HL-60 (cell line): ENCODE measurements around the gene DBI.

Experiments
- DNase-seq, 2 experiments: peaks; one replicate each; pipeline ENCODE4 v3.0.0-alpha.2; 2010 to 2020; ENCODE audit warnings: low read depth in 1 of 2, low spot score in 1 of 2
- H3K27ac ChIP-seq: fragments of 250-450 bp; sonication (Bioruptor Pico); replicated peaks from 2 replicates; pipeline ENCODE4 v1.5.1; 2020; ENCODE audit warnings: mild to moderate bottlenecking, moderate library complexity
- H3K27me3 ChIP-seq: fragments of 250-450 bp; sonication (Bioruptor Pico); 2 replicates; pipeline ENCODE4 v1.5.1; 2021; ENCODE audit warnings: mild to moderate bottlenecking, moderate library complexity; ENCODE audit not compliant: insufficient read depth, poor library complexity, severe bottlenecking
- H3K4me3 ChIP-seq: replicated peaks from 2 replicates; pipeline ENCODE4 v1.5.1; 2011; ENCODE audit warnings: mild to moderate bottlenecking, control low read depth, low read length; ENCODE audit not compliant: insufficient read depth
- GABPA ChIP-seq: IDR thresholded peaks from 2 replicates; pipeline ENCODE4 v1.6.1; 2012; ENCODE audit warnings: low read depth
- POLR2AphosphoS5 ChIP-seq: IDR thresholded peaks from 2 replicates; pipeline ENCODE4 v1.6.1; 2012; ENCODE audit warnings: low read depth
- REST ChIP-seq: IDR thresholded peaks from 2 replicates; pipeline ENCODE4 v1.6.1; 2012; ENCODE audit warnings: low read depth; ENCODE audit not compliant: insufficient replicate concordance
- SPI1 ChIP-seq: IDR thresholded peaks from 2 replicates; pipeline ENCODE4 v1.6.1; 2012; ENCODE audit warnings: low read depth, mild to moderate bottlenecking, borderline replicate concordance
- TF ChIP-seq, protein P1 (sequence below): IDR thresholded peaks from one replicate; pipeline ENCODE4 v1.5.1; 2011; ENCODE audit warnings: low read length, control low read depth, inconsistent platforms; ENCODE audit not compliant: insufficient read depth

The DBI gene

GRCh38 chr2:119352357-119352756, 14.4 kb upstream of the DBI start:
- no peak overlapping the region for H3K27ac ChIP-seq
- no peaks in the 10 kb centered on the region for H3K27me3 ChIP-seq
- TF ChIP-seq SPI1 (peak; percentile 58; the same call in 1 of the 2 replicates), REST (no peak), GABPA (no peak), POLR2AphosphoS5 (no peak)
- H3K4me3 ChIP-seq, result no peak overlapping the region
- no peak for DNase-seq

DNA sequence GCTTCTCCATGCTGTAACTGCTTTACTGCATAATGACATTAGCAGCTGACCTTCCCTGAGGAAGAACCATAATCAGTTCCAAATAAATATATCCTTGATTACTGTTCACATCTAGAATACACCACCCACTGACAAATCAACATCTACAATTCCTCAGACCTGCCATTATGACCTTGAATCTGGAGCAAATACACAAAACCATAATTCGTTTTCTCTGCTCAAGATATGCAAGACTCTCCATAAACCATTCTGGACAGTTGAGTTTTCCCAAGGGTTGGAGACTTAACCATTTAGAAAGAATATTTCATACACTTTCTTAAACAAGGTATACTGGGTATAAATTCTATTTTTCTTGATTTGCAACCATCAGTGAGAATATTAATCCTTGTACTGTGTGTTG, 11.9 kb upstream of the DBI start:
- no peak for DNase-seq
- no peak for TF ChIP-seq POLR2AphosphoS5
- no peak for TF ChIP-seq SPI1
- TF ChIP-seq GABPA, result no peak
- TF ChIP-seq REST, result no peak
- Histone ChIP-seq H3K27me3 (no peaks in the 10 kb centered on the region), H3K27ac (no peak overlapping the region), H3K4me3 (no peak overlapping the region)

DNA sequence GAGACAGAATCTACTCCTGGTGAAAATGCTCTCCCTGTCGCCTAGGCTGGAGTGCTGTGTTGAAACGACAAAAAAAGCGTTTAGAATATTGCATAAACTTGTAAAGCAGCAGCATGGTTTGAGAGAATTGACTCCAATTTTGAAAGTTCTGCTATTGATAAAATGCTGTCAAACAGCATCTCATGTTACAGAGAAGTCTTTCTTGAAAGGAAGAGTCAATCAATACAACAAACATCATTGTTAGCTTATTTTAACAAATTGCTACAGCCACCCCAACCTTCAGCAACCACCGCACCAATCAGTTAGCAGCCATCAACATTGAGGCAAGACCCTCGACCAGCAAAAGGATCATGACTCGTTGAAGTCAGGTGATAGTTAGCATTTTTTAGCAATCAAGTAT, 7.0 kb upstream of the DBI start:
- TF ChIP-seq, protein P1, sequence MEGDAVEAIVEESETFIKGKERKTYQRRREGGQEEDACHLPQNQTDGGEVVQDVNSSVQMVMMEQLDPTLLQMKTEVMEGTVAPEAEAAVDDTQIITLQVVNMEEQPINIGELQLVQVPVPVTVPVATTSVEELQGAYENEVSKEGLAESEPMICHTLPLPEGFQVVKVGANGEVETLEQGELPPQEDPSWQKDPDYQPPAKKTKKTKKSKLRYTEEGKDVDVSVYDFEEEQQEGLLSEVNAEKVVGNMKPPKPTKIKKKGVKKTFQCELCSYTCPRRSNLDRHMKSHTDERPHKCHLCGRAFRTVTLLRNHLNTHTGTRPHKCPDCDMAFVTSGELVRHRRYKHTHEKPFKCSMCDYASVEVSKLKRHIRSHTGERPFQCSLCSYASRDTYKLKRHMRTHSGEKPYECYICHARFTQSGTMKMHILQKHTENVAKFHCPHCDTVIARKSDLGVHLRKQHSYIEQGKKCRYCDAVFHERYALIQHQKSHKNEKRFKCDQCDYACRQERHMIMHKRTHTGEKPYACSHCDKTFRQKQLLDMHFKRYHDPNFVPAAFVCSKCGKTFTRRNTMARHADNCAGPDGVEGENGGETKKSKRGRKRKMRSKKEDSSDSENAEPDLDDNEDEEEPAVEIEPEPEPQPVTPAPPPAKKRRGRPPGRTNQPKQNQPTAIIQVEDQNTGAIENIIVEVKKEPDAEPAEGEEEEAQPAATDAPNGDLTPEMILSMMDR, result no peak
- TF ChIP-seq SPI1 (no peak), POLR2AphosphoS5 (no peak), GABPA (no peak), REST (no peak)
- Histone ChIP-seq H3K27ac (no peak overlapping the region), H3K27me3 (no peaks in the 10 kb centered on the region), H3K4me3 (no peak overlapping the region)
- no peak for DNase-seq

DNA sequence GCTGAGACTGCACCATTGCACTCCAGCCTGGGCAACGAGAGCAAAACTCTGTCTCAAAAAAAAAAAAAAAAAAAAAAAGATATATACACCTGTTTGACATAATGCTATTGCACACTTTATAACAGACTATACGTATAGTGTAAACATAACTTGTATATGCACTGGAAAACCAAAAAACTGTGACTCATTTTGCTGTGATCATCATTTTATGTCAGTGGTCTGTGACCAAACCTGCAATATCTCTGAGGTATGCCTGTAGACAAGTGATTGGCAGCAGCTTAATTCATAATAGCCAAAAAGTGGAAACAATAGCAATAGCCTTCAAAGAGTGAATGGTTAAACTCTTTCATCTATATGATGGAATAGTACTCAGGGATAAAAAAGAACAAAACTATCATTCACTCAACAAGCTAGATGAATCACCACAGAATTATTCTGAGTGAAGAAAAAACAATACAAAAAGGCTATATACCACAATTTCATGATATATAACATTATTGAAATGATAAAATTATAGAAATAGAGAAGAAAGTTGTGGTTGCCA, 6.3 kb upstream of the DBI start:
- Histone ChIP-seq H3K27ac (no peak overlapping the region), H3K27me3 (no peaks in the 10 kb centered on the region), H3K4me3 (no peak overlapping the region)
- TF ChIP-seq POLR2AphosphoS5 (no peak), GABPA (no peak), REST (no peak), SPI1 (no peak)
- TF ChIP-seq, protein P1, result no peak
- DNase-seq, result no peak
